HG03460 (cell line): ENCODE measurements around the gene DNAAF6.

ENCODE experiments used
- ATAC-seq: cut with Tn5 transposase; IDR thresholded peaks from one replicate; pipeline ENCODE4 v1.9.1; 2021; ENCODE audit not compliant: unreplicated experiment

DNAAF6 gene

DNA sequence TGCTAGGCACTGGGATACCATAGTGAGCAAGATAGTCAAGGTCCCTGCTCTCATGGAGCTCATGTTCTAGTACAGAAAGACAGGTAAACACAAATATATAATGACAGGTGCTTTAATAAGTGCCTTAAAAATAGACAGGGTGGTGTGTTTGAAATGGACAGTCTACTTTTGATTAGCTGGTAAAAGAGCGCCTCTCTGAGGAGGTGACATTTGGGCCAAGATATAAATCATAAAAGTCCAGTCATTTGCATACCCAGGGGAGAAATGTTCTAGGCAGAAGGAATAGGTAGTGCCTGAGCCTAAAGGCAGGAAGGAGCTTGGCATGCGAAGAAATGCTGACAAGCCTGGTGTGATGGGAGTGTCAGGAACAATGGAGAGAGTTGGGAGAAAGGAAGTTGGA lies 83.6 kb downstream of the DNAAF6 start:
- no peak for ATAC-seq

DNA sequence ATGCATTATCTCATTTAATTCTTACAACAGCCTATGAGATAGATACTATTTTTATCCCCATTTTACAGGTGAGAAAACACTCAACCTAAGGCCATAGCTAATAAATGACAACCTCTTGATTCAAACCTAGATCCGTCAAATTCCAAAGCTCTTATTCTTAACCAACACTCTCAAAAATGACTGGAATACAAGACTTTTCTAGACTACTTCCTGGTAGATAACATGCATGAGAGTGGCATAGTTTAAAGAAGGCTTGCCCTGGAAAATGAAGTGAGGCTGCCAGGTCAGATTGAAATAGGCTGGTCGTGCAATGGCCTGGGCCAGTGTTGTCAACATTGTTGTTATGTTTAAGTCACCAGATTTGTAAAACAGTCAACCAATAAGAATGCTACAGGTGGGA lies 86.6 kb downstream of the DNAAF6 start:
- ATAC-seq: no peak
